ENCODE results near the gene TBC1D24.

Gene TBC1D24

DNA sequence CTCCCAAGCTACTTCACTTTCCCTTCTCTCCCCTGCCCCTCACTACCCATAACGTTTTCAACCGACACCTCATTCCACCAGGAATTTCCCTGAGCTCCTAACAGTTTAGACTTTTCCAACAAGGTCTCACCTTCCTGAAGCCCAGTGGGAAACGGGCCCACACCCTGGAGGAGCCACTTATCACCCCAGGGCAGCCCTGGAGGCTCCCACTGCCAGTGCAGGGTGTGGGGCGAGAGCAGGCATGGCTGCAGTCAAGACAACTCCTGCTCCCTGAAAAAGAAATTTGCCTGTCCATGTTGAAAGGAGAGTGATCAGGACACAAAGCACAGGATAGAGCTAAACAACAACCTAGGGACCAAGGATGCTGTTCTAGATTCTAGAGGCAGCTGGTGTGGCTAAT lies 47.4 kb upstream of the TBC1D24 start:
- ATAC-seq = no peak

DNA sequence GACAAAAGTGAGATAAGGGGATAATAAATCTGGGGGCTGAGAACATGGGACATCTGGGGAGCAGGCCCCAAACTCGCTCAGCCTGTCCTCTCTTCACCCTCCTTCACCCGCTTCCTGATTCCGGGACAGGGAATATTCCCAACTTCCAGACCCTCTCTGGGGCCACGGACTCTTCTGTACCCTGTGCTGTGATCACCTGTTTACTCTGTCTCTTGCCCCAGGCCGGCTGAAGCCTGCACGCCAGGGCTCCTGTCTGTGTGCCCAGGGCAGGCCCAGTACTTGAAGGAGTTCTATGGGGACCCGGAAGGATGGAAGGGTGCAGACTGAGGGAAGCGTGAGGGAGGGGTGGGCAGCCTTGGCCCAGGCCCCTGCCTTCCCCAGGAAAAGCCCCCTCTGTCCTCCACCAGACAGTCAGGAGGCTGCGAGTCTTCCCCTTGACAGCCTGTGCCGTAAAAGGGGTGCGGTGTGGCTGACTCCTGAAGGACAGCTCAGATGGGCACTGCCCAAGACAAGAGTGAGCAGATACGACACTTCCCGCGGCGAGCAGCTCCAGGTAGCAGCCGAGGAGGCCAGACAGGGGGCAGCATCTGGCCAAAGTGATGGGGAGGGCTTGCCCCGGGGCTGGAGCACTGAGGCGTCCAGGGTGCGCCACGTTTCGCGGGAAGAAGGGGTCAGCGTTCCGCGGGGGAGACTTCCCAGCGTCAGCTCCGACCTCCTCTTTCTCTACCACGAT lies 46.7 kb upstream of the TBC1D24 start:
- no peak for TF ChIP-seq SNAI2 (CRISPR knock-in tag; IDR thresholded peaks at IDR 0.05)
- TF ChIP-seq ZNF70 (CRISPR knock-in tag; IDR thresholded peaks at IDR 0.05) = peak; percentile 66; the same call in 1 of the 2 replicates
- ATAC-seq = peak; percentile 5

More for the DNA sequence above, 47.4 kb upstream of the TBC1D24 start:
- no peak for TF ChIP-seq ZC3H10 (CRISPR knock-in tag; IDR thresholded peaks at IDR 0.05)
- no peak for TF ChIP-seq OSR1 (CRISPR knock-in tag; IDR thresholded peaks at IDR 0.05)
- no peak for TF ChIP-seq ZFP3 (CRISPR knock-in tag; IDR thresholded peaks at IDR 0.05)
- no peak for TF ChIP-seq GLIS3 (CRISPR knock-in tag; IDR thresholded peaks at IDR 0.05)
- no peak for TF ChIP-seq ZNF565 (CRISPR knock-in tag; conservative IDR thresholded peaks at IDR 0.05; ENCODE audit: low read depth)
- no peak for TF ChIP-seq TCF4 (CRISPR knock-in tag; IDR thresholded peaks at IDR 0.05; ENCODE audit: borderline replicate concordance)
- no peak for TF ChIP-seq ZNF8 (CRISPR knock-in tag; IDR thresholded peaks at IDR 0.05)
- TF ChIP-seq TOX (CRISPR knock-in tag; IDR thresholded peaks at IDR 0.05; ENCODE audit: borderline replicate concordance) = no peak
- no peak for TF ChIP-seq ZNF70 (CRISPR knock-in tag; IDR thresholded peaks at IDR 0.05)
- TF ChIP-seq, protein P1, sequence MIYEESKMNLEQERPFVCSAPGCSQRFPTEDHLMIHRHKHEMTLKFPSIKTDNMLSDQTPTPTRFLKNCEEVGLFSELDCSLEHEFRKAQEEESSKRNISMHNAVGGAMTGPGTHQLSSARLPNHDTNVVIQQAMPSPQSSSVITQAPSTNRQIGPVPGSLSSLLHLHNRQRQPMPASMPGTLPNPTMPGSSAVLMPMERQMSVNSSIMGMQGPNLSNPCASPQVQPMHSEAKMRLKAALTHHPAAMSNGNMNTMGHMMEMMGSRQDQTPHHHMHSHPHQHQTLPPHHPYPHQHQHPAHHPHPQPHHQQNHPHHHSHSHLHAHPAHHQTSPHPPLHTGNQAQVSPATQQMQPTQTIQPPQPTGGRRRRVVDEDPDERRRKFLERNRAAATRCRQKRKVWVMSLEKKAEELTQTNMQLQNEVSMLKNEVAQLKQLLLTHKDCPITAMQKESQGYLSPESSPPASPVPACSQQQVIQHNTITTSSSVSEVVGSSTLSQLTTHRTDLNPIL (CRISPR knock-in tag; IDR thresholded peaks at IDR 0.05; ENCODE audit: low read depth) = no peak
- TF ChIP-seq ESRRG (CRISPR knock-in tag; IDR thresholded peaks at IDR 0.05) = no peak
- TF ChIP-seq ISL1 (CRISPR knock-in tag; IDR thresholded peaks at IDR 0.05) = no peak
- TF ChIP-seq, protein P2, sequence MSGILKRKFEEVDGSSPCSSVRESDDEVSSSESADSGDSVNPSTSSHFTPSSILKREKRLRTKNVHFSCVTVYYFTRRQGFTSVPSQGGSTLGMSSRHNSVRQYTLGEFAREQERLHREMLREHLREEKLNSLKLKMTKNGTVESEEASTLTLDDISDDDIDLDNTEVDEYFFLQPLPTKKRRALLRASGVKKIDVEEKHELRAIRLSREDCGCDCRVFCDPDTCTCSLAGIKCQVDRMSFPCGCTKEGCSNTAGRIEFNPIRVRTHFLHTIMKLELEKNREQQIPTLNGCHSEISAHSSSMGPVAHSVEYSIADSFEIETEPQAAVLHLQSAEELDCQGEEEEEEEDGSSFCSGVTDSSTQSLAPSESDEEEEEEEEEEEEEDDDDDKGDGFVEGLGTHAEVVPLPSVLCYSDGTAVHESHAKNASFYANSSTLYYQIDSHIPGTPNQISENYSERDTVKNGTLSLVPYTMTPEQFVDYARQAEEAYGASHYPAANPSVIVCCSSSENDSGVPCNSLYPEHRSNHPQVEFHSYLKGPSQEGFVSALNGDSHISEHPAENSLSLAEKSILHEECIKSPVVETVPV (CRISPR knock-in tag; IDR thresholded peaks at IDR 0.05) = no peak
- no peak for TF ChIP-seq ARNTL (CRISPR knock-in tag; IDR thresholded peaks at IDR 0.05; ENCODE audit: borderline replicate concordance, low read depth)
- TF ChIP-seq RARB (CRISPR knock-in tag; IDR thresholded peaks at IDR 0.05) = no peak
- no peak for TF ChIP-seq ZFP30 (CRISPR knock-in tag; IDR thresholded peaks at IDR 0.05)
- TF ChIP-seq, protein P3, sequence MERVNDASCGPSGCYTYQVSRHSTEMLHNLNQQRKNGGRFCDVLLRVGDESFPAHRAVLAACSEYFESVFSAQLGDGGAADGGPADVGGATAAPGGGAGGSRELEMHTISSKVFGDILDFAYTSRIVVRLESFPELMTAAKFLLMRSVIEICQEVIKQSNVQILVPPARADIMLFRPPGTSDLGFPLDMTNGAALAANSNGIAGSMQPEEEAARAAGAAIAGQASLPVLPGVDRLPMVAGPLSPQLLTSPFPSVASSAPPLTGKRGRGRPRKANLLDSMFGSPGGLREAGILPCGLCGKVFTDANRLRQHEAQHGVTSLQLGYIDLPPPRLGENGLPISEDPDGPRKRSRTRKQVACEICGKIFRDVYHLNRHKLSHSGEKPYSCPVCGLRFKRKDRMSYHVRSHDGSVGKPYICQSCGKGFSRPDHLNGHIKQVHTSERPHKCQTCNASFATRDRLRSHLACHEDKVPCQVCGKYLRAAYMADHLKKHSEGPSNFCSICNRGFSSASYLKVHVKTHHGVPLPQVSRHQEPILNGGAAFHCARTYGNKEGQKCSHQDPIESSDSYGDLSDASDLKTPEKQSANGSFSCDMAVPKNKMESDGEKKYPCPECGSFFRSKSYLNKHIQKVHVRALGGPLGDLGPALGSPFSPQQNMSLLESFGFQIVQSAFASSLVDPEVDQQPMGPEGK (CRISPR knock-in tag; IDR thresholded peaks at IDR 0.05; ENCODE audit: borderline replicate concordance) = no peak
- TF ChIP-seq CSDC2 (CRISPR knock-in tag; IDR thresholded peaks at IDR 0.05) = no peak
- TF ChIP-seq, protein P4, sequence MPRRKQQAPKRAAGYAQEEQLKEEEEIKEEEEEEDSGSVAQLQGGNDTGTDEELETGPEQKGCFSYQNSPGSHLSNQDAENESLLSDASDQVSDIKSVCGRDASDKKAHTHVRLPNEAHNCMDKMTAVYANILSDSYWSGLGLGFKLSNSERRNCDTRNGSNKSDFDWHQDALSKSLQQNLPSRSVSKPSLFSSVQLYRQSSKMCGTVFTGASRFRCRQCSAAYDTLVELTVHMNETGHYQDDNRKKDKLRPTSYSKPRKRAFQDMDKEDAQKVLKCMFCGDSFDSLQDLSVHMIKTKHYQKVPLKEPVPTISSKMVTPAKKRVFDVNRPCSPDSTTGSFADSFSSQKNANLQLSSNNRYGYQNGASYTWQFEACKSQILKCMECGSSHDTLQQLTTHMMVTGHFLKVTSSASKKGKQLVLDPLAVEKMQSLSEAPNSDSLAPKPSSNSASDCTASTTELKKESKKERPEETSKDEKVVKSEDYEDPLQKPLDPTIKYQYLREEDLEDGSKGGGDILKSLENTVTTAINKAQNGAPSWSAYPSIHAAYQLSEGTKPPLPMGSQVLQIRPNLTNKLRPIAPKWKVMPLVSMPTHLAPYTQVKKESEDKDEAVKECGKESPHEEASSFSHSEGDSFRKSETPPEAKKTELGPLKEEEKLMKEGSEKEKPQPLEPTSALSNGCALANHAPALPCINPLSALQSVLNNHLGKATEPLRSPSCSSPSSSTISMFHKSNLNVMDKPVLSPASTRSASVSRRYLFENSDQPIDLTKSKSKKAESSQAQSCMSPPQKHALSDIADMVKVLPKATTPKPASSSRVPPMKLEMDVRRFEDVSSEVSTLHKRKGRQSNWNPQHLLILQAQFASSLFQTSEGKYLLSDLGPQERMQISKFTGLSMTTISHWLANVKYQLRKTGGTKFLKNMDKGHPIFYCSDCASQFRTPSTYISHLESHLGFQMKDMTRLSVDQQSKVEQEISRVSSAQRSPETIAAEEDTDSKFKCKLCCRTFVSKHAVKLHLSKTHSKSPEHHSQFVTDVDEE (CRISPR knock-in tag; IDR thresholded peaks at IDR 0.05) = no peak
- no peak for TF ChIP-seq PPARA (CRISPR knock-in tag; IDR thresholded peaks at IDR 0.05; ENCODE audit: borderline replicate concordance)

DNA sequence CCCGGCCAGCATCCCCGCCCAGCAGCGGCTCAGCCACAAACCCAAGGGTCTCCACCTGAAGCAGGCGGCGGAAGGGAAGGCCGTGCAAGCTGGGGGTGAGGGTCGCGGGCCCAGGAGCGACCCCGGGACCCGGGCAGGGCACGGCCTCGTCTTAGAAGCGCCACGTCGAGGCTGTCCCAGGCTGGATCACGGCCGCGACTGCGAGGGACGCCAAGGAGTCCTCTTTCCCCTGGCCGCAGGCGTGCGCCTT lies 46.2 kb upstream of the TBC1D24 start:
- ATAC-seq = peak; percentile 69
- TF ChIP-seq ZFP30 (CRISPR knock-in tag; IDR thresholded peaks at IDR 0.05) = no peak
- TF ChIP-seq, protein P4 (CRISPR knock-in tag; IDR thresholded peaks at IDR 0.05) = no peak
- TF ChIP-seq ZC3H10 (CRISPR knock-in tag; IDR thresholded peaks at IDR 0.05) = no peak
- no peak for TF ChIP-seq TOX (CRISPR knock-in tag; IDR thresholded peaks at IDR 0.05; ENCODE audit: borderline replicate concordance)
- no peak for TF ChIP-seq TCF4 (CRISPR knock-in tag; IDR thresholded peaks at IDR 0.05; ENCODE audit: borderline replicate concordance)
- no peak for TF ChIP-seq OSR1 (CRISPR knock-in tag; IDR thresholded peaks at IDR 0.05)
- no peak for TF ChIP-seq ESRRG (CRISPR knock-in tag; IDR thresholded peaks at IDR 0.05)
- no peak for TF ChIP-seq BACH2 (CRISPR knock-in tag; IDR thresholded peaks at IDR 0.05; ENCODE audit: borderline replicate concordance)
- TF ChIP-seq, protein P3 (CRISPR knock-in tag; IDR thresholded peaks at IDR 0.05; ENCODE audit: borderline replicate concordance) = no peak
- TF ChIP-seq, protein P1 (CRISPR knock-in tag; IDR thresholded peaks at IDR 0.05; ENCODE audit: low read depth) = no peak
- no peak for TF ChIP-seq ARNTL (CRISPR knock-in tag; IDR thresholded peaks at IDR 0.05; ENCODE audit: borderline replicate concordance, low read depth)
- no peak for TF ChIP-seq ZNF8 (CRISPR knock-in tag; IDR thresholded peaks at IDR 0.05)
- no peak for TF ChIP-seq GLIS3 (CRISPR knock-in tag; IDR thresholded peaks at IDR 0.05)

Measured in SK-N-SH treated with all-trans-retinoic acid at 6 μM for 48 hours (cell line).